Peyer's patch (tissue), 4 donors: ENCODE results near the gene TRIM2. TPM values are rescaled to one million over a fixed set of nuclear protein-coding genes. Genes with fewer than 3 reads are reported as not detected.

Source experiments
- DNase-seq, 3 donors: peaks; one replicate each; pipeline ENCODE4 v3.0.0-alpha.2; 2017 to 2019
- H3K27ac ChIP-seq, 4 donors: fragments of 200-600 bp; sonication (generic); one replicate each; pipeline ENCODE4 v1.5.1; 2016 to 2019
- H3K27me3 ChIP-seq, 2 donors: fragments of 200-600 bp; sonication (generic); one replicate each; pipeline ENCODE4 v1.5.1; 2019
- H3K36me3 ChIP-seq, 3 donors: fragments of 200-600 bp; sonication (generic); one replicate each; pipeline ENCODE4 v1.5.1; 2016 to 2019
- H3K4me1 ChIP-seq, 4 donors: fragments of 200-600 bp; sonication (generic); one replicate each; pipeline ENCODE4 v1.5.1; 2016 to 2019
- H3K4me3 ChIP-seq, 4 donors: fragments of 200-600 bp; sonication (generic); 1 replicate in 3 of 4; 2 replicates in 1 of 4; pipeline ENCODE4 v1.5.1; 2016 to 2019; ENCODE audit warnings: mild to moderate bottlenecking in 1 of 4
- H3K9me3 ChIP-seq, 4 donors: fragments of 200-600 bp; sonication (generic); one replicate each; pipeline ENCODE4 v1.5.1; 2016 to 2019; ENCODE audit warnings: mild to moderate bottlenecking in 1 of 4
- POLR2A ChIP-seq, 2 donors: fragments of 450-650 bp; IDR thresholded peaks; one replicate each; pipeline ENCODE4 v1.5.1; 2017; ENCODE audit warnings: antibody characterized with exemption in 2 of 2, mild to moderate bottlenecking in 2 of 2, moderate library complexity in 2 of 2
- total RNA-seq, 4 donors: library from RNA; depleted of rRNA; stranded (reverse); fragments of >200 nt; gene quantifications; one replicate each; pipeline ENCODE4 v1.1.0, GENCODE V29; 2016
- TF ChIP-seq, protein P1 (sequence below), 6 experiments: fragments of 450-650 bp in 4 of 6; fragments of 200-600 bp in 2 of 6; sonication (generic) in 1 of 6; IDR thresholded peaks; one replicate each; pipeline ENCODE4 v1.5.1; 2017 to 2019; ENCODE audit warnings: antibody characterized with exemption in 6 of 6, mild to moderate bottlenecking in 3 of 6, moderate library complexity in 1 of 6

TRIM2 gene
- total RNA-seq, 4 donors from 2014 or later, result 58.6 to 158 (median 144) TPM

DNA sequence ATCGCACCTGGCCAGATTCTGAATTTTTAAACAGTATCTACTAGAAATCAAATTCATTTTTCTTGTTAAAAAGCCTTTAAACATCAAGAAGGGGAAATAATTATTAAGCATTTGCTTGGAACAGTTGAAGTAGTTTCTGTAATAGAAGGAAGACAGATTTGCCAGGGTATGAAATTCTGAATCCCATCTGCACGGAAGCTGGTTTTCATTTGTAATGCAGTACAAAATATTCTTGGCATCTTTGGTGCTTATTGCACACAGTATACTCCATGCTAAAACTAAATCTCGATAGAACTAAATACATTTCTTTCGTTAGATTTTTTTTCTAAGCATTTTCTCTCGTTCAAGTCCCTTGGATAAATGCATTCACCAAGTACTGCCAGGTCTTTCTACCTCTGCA is 25.3 kb downstream of the TRIM2 start:
- Histone ChIP-seq H3K36me3 (no peaks in the 10 kb centered on the region), H3K9me3 (no peaks in the 10 kb centered on the region), H3K27me3 (no peaks in the 10 kb centered on the region), H3K4me1 (peaks cover 0 to 18% (median 0%) of the 10 kb centered on the region in 4 donors), H3K4me3 (no peak overlapping the region), H3K27ac (no peak overlapping the region)
- TF ChIP-seq, protein P1, sequence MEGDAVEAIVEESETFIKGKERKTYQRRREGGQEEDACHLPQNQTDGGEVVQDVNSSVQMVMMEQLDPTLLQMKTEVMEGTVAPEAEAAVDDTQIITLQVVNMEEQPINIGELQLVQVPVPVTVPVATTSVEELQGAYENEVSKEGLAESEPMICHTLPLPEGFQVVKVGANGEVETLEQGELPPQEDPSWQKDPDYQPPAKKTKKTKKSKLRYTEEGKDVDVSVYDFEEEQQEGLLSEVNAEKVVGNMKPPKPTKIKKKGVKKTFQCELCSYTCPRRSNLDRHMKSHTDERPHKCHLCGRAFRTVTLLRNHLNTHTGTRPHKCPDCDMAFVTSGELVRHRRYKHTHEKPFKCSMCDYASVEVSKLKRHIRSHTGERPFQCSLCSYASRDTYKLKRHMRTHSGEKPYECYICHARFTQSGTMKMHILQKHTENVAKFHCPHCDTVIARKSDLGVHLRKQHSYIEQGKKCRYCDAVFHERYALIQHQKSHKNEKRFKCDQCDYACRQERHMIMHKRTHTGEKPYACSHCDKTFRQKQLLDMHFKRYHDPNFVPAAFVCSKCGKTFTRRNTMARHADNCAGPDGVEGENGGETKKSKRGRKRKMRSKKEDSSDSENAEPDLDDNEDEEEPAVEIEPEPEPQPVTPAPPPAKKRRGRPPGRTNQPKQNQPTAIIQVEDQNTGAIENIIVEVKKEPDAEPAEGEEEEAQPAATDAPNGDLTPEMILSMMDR (IDR thresholded peaks at IDR 0.05), result no peak
- TF ChIP-seq POLR2A (IDR thresholded peaks at IDR 0.05), result no peak
- DNase-seq, result no peak

DNA sequence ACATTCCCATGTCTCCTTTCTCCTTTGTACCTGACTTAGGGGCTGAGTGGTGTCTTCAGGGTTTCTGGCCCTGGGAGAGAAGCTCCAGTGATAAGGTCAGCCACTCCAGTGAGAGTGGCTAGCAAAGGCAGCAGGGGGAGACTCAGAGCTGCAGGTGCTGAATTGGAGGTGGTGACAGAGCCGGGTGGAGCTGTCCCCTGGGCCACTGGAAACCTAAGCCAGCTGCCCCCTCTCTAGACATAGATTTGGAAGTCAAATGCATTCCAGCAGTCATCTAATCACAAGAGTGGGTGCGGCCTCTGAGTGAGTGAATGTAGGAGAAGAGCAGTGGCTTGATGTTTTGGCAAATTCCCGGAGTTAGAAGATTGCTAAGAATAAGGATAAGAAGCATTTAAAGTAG is 28.5 kb downstream of the TRIM2 start:
- no peaks in the 10 kb centered on the region for H3K36me3 ChIP-seq
- no peak for DNase-seq

DNA sequence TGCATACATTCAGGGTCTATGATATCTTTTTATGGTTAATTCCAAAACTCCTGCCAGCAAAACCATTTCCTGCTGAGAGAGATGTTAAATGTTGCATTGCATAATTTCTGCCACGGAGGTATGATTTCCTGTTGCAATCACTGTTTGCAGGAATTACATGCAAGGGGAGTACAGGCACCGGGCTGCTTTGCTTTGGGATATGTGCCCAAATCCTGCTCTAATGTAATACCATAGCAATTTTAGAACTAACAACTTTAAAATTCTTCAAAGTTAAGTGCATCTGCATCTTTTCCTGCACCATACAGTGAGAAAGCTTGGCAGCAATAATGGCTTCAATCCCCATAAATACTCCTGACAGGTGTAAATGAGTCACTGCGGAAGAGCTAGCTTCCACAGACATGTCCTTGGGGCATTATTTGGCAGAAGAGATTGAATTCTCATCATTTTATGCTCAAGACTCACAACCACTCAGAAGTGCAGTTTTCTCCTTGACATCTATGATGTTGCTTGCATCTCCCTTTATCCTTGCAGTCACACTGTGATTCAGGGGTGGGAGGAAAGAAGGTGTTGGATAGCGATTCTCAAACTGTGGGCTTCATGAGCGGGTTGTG is 29.6 kb downstream of the TRIM2 start:
- Histone ChIP-seq H3K4me1 (peaks cover 0 to 21% (median 0%) of the 10 kb centered on the region in 4 donors), H3K4me3 (no peak overlapping the region), H3K27ac (peak overlapping the region in 1 of 4 donors; percentile 26), H3K27me3 (no peaks in the 10 kb centered on the region), H3K36me3 (peaks cover 0 to 9% (median 0%) of the 10 kb centered on the region in 3 donors), H3K9me3 (no peaks in the 10 kb centered on the region)
- DNase-seq, result no peak
- TF ChIP-seq, protein P1 (IDR thresholded peaks at IDR 0.05), result no peak
- TF ChIP-seq POLR2A (IDR thresholded peaks at IDR 0.05), result no peak

More for the DNA sequence above, 28.5 kb downstream of the TRIM2 start:
- H3K4me1 ChIP-seq, result peaks cover 0 to 21% (median 0%) of the 10 kb centered on the region in 4 donors
- no peaks in the 10 kb centered on the region for H3K27me3 ChIP-seq
- H3K9me3 ChIP-seq, result no peaks in the 10 kb centered on the region
- no peak overlapping the region for H3K4me3 ChIP-seq
- TF ChIP-seq, protein P1 (IDR thresholded peaks at IDR 0.05), result peak in 2 of 6 experiments; percentile 28 to 38
- TF ChIP-seq POLR2A (IDR thresholded peaks at IDR 0.05), result no peak
- H3K27ac ChIP-seq, result no peak overlapping the region

DNA sequence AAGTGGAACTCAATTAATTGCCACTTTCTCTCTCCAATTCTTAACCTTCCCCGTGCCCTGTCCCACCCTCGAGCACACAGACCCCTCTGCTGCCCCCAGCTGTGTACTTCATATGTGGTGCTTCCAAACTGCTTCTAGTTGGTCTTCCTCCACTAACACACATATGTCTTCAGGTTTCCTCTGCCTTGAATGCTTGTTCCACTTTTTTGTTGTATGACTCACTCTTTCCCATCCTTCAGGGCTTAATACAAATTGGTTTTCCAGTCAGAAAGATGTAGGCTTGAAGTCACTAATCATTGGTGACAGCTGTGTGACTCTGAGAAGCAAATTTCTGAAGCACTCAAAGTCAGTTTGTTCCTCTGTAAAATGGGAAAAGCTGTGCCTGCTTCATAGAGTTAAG is 30.6 kb downstream of the TRIM2 start:
- no peak overlapping the region for H3K4me3 ChIP-seq
- H3K9me3 ChIP-seq, result no peaks in the 10 kb centered on the region
- peaks cover 0 to 21% (median 0%) of the 10 kb centered on the region in 4 donors for H3K4me1 ChIP-seq
- no peak for DNase-seq
- TF ChIP-seq, protein P1 (IDR thresholded peaks at IDR 0.05), result no peak
- no peak for TF ChIP-seq POLR2A (IDR thresholded peaks at IDR 0.05)
- no peaks in the 10 kb centered on the region for H3K27me3 ChIP-seq
- peaks cover 0 to 9% (median 0%) of the 10 kb centered on the region in 3 donors for H3K36me3 ChIP-seq
- H3K27ac ChIP-seq, result no peak overlapping the region

DNA sequence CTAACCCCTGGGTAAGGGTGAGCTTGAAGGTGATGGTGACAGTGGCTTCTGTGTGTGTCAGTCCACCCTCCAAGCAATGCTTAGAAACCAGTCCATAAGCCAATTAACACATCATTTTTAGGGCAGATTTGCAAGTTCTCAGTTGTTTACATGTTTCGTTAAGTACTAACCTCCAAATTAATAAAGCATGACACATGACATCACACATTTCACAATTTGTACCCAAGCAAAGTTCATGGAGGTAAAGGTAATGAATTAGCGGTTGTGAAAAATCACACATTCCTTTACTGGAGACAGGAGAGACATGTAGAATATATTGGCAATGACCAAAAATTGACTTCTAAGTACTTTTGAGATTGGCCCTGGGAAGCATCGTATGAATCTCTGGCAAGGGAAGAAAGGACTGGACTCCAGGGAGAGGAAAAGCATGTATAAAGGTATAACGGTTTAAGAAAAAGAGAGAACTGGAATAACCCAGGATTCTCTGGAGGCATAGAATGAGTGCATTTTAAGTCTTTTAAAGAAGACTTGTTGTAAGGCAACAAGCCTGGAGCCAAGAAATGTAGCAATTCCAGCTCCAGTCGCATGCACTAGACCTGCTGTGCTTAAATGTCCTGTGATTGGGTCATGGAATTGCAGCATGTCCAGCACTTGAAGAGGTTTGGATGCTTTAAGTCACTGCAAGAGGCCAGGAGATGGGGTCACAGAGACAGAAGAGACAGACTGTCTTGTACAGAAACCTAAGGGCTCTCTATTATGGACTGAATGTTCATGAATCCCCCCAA is 34.1 kb downstream of the TRIM2 start:
- H3K27me3 ChIP-seq, result no peaks in the 10 kb centered on the region
- no peak overlapping the region for H3K4me3 ChIP-seq
- no peaks in the 10 kb centered on the region for H3K9me3 ChIP-seq
- peaks cover 0 to 37% (median 2%) of the 10 kb centered on the region in 4 donors for H3K4me1 ChIP-seq
- H3K36me3 ChIP-seq, result peaks cover 0 to 9% (median 0%) of the 10 kb centered on the region in 3 donors
- no peak overlapping the region for H3K27ac ChIP-seq
- no peak for TF ChIP-seq POLR2A (IDR thresholded peaks at IDR 0.05)
- TF ChIP-seq, protein P1 (IDR thresholded peaks at IDR 0.05), result no peak
- no peak for DNase-seq
